GM19463 (cell line): Measurements from ENCODE around the gene MAS1.
"Not testable (repeated sequence)": the region's sequence is repeated elsewhere in the genome, so short reads cannot be mapped to it uniquely, and the experiment has no call there.

Experiments used
- ATAC-seq: cut with Tn5 transposase; IDR thresholded peaks from one replicate; pipeline ENCODE4 v1.9.1; 2021; ENCODE audit warnings: mild to moderate bottlenecking, moderate library complexity; ENCODE audit not compliant: unreplicated experiment

MAS1 gene

GRCh38 chr6:159890792-159891191 is at the start of gene MAS1:
TSS of gene MAS1 (plus strand) at chr6:159890988. CDS start at chr6:159906956, 15,968 bp downstream.
- ATAC-seq: no peak

GRCh38 chr6:159842035-159842434 is 48.8 kb upstream of the MAS1 start:
- no peak for ATAC-seq

GRCh38 chr6:159844737-159845645 is 45.8 kb upstream of the MAS1 start:
- ATAC-seq: no peak

- ATAC-seq: not testable (repeated sequence)
Observed at GRCh38 chr6:159848552-159848951, 42.2 kb upstream of the MAS1 start.

GRCh38 chr6:159849851-159850250 is 40.9 kb upstream of the MAS1 start:
- not testable (repeated sequence) for ATAC-seq

- no peak for ATAC-seq
Observed at GRCh38 chr6:159852877-159853276, 37.9 kb upstream of the MAS1 start.

- no peak for ATAC-seq
Observed at GRCh38 chr6:159853754-159854153, 37.0 kb upstream of the MAS1 start.

GRCh38 chr6:159854959-159855358 is 35.8 kb upstream of the MAS1 start:
- ATAC-seq: no peak

GRCh38 chr6:159858259-159858658 is 32.5 kb upstream of the MAS1 start:
- no peak for ATAC-seq

- no peak for ATAC-seq
Observed at GRCh38 chr6:159860482-159860881, 30.3 kb upstream of the MAS1 start.

GRCh38 chr6:159862103-159862502 is 28.7 kb upstream of the MAS1 start:
- ATAC-seq: no peak

GRCh38 chr6:159863341-159863740 is 27.4 kb upstream of the MAS1 start:
- ATAC-seq: peak; percentile 51

- no peak for ATAC-seq
Observed at GRCh38 chr6:159865226-159865920, 25.4 kb upstream of the MAS1 start.

- ATAC-seq: no peak
Observed at GRCh38 chr6:159866286-159867247, 24.2 kb upstream of the MAS1 start.

- ATAC-seq: no peak
Observed at GRCh38 chr6:159871241-159871640, 19.5 kb upstream of the MAS1 start.

- no peak for ATAC-seq
Observed at GRCh38 chr6:159871906-159872305, 18.9 kb upstream of the MAS1 start.

GRCh38 chr6:159874435-159874834 is 16.4 kb upstream of the MAS1 start:
- no peak for ATAC-seq

GRCh38 chr6:159875194-159875593 is 15.6 kb upstream of the MAS1 start:
- ATAC-seq: peak; percentile 72

- no peak for ATAC-seq
Observed at GRCh38 chr6:159876242-159876641, 14.5 kb upstream of the MAS1 start.

GRCh38 chr6:159877256-159877808 is 13.5 kb upstream of the MAS1 start:
- ATAC-seq: no peak

- ATAC-seq: no peak
Observed at GRCh38 chr6:159878341-159878740, 12.4 kb upstream of the MAS1 start.
